IPS-18c (cell line): ENCODE measurements around the gene FAM240A.

Source experiments
- H3K4me3 ChIP-seq: 2 replicates; pipeline ENCODE4 v1.7.0; 2013; ENCODE audit warnings: low read depth, mild to moderate bottlenecking, low read length, moderate library complexity; ENCODE audit not compliant: insufficient read depth
- H3K9me3 ChIP-seq: one replicate; pipeline ENCODE4 v1.6.1; 2013; ENCODE audit warnings: mild to moderate bottlenecking, low read length, moderate library complexity; ENCODE audit not compliant: control insufficient read depth, insufficient read depth

Gene FAM240A

GRCh38 chr3:46666453-46666845 lies 54.1 kb downstream of the FAM240A start:
- Histone ChIP-seq H3K9me3 (no peaks in the 10 kb centered on the region), H3K4me3 (no peak overlapping the region)

GRCh38 chr3:46667061-46667621 lies 54.8 kb downstream of the FAM240A start:
- Histone ChIP-seq H3K4me3 (no peak overlapping the region), H3K9me3 (no peaks in the 10 kb centered on the region)

- H3K4me3 ChIP-seq: no peak overlapping the region
- no peaks in the 10 kb centered on the region for H3K9me3 ChIP-seq
Measured at GRCh38 chr3:46667657-46668056, 55.3 kb downstream of the FAM240A start.

GRCh38 chr3:46668116-46668515 lies 55.8 kb downstream of the FAM240A start:
- no peaks in the 10 kb centered on the region for H3K9me3 ChIP-seq

GRCh38 chr3:46668591-46668990 lies 56.3 kb downstream of the FAM240A start:
- no peaks in the 10 kb centered on the region for H3K9me3 ChIP-seq
- no peak overlapping the region for H3K4me3 ChIP-seq

More at GRCh38 chr3:46668116-46668515, 55.8 kb downstream of the FAM240A start:
- H3K4me3 ChIP-seq: no peak overlapping the region

GRCh38 chr3:46669191-46669999 lies 57.1 kb downstream of the FAM240A start:
- H3K9me3 ChIP-seq: no peaks in the 10 kb centered on the region
- H3K4me3 ChIP-seq: no peak overlapping the region

- H3K9me3 ChIP-seq: no peaks in the 10 kb centered on the region
Measured at GRCh38 chr3:46670000-46670890, 57.9 kb downstream of the FAM240A start.

GRCh38 chr3:46670891-46671427 lies 58.6 kb downstream of the FAM240A start:
- H3K9me3 ChIP-seq: no peaks in the 10 kb centered on the region
- no peak overlapping the region for H3K4me3 ChIP-seq

More at GRCh38 chr3:46670000-46670890, 57.9 kb downstream of the FAM240A start:
- no peak overlapping the region for H3K4me3 ChIP-seq

- H3K4me3 ChIP-seq: no peak overlapping the region
- no peaks in the 10 kb centered on the region for H3K9me3 ChIP-seq
Measured at GRCh38 chr3:46671541-46672348, 59.4 kb downstream of the FAM240A start.

- no peak overlapping the region for H3K4me3 ChIP-seq
- H3K9me3 ChIP-seq: no peaks in the 10 kb centered on the region
Measured at GRCh38 chr3:46672349-46672695, 60.0 kb downstream of the FAM240A start.

GRCh38 chr3:46673151-46674030 lies 61.1 kb downstream of the FAM240A start:
- Histone ChIP-seq H3K9me3 (no peaks in the 10 kb centered on the region), H3K4me3 (no peak overlapping the region)

- no peak overlapping the region for H3K4me3 ChIP-seq
- H3K9me3 ChIP-seq: no peaks in the 10 kb centered on the region
Measured at GRCh38 chr3:46674031-46674845, 61.9 kb downstream of the FAM240A start.

- Histone ChIP-seq H3K4me3 (no peak overlapping the region), H3K9me3 (no peaks in the 10 kb centered on the region)
Measured at GRCh38 chr3:46675426-46675825, 63.1 kb downstream of the FAM240A start.
